ENCODE data around the gene FAM81B. TPM values are rescaled to one million over a fixed set of nuclear protein-coding genes. Genes with fewer than 3 reads are reported as not detected.

FAM81B gene
- total and polyA plus RNA-seq, 2 of the 4 experiments (the other 2 are of a cell fraction) = not detected

DNA sequence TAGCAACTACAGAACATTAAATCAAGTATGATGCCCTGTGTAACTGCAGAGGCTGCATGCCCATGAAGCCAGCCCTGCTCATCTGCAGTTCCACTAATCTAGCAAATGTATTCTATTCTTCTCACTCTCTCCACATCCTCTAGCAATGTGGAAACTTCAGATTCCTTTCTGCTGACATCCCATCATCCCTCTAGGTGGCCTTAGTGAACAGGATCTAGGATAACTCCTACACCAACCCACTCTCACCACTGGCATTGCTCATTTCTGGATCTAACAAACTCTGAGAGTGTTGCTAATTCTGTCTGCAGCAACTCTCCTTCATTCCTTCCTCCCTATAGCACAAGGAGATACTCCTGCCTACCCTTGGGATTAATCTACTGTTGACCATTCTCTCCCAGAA is 80.8 kb downstream of the FAM81B start:
- H2AK5ac ChIP-seq (ENCODE audit: low read depth, low read length) = no peak overlapping the region
- no peak overlapping the region for H3K23ac ChIP-seq (ENCODE audit: low read depth, low read length)
- no peak overlapping the region for H2BK15ac ChIP-seq (ENCODE audit: low read depth, low read length)
- dilution Hi-C loops (cut with HindIII; ENCODE audit: low sequenced_read_pairs, unreplicated experiment) = no loop called here
- H3K18ac ChIP-seq (ENCODE audit: low read depth, low read length) = no peak overlapping the region
- H3K4ac ChIP-seq (ENCODE audit: low read depth, low read length) = no peak overlapping the region
- ChIA-PET CTCF (no interaction called here), POLR2A (ENCODE audit: unreplicated experiment) (no interaction called here)
- H3K9ac ChIP-seq (ENCODE audit: low read depth, low read length) = no peak overlapping the region
- no peak overlapping the region for H3K4me3 ChIP-seq (ENCODE audit: insufficient read depth, low read depth, low read length)
- peaks cover 13% of the 10 kb centered on the region for H3K36me3 ChIP-seq (ENCODE audit: control insufficient read depth, insufficient read depth, low read length)
- BruUV-seq (replicated peaks) = no TSS peak
- no peak overlapping the region for H4K8ac ChIP-seq (ENCODE audit: low read depth in 2 of 2, low read length in 2 of 2)
- H2BK5ac ChIP-seq (ENCODE audit: low read depth, low read length, poor library complexity, severe bottlenecking) = peak overlapping the region; percentile 25
- H3K79me1 ChIP-seq (ENCODE audit: low read depth in 1 of 2, low read length in 2 of 2) = peaks cover 4 to 11% of the 10 kb centered on the region in 2 experiments; a peak in 3 of 4 replicates
- H2AFZ ChIP-seq (replicated peaks; ENCODE audit: low read length, poor library complexity) = no peak overlapping the region
- no peak overlapping the region for H3K4me2 ChIP-seq (ENCODE audit: low read depth, low read length)
- no peak overlapping the region for H2BK120ac ChIP-seq (ENCODE audit: low read depth, low read length)
- TF ChIP-seq, protein P1, sequence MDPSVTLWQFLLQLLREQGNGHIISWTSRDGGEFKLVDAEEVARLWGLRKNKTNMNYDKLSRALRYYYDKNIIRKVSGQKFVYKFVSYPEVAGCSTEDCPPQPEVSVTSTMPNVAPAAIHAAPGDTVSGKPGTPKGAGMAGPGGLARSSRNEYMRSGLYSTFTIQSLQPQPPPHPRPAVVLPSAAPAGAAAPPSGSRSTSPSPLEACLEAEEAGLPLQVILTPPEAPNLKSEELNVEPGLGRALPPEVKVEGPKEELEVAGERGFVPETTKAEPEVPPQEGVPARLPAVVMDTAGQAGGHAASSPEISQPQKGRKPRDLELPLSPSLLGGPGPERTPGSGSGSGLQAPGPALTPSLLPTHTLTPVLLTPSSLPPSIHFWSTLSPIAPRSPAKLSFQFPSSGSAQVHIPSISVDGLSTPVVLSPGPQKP (IDR thresholded peaks at IDR 0.05; ENCODE audit: borderline replicate concordance, low read depth, low read length) = no peak
- TF ChIP-seq, protein P2, sequence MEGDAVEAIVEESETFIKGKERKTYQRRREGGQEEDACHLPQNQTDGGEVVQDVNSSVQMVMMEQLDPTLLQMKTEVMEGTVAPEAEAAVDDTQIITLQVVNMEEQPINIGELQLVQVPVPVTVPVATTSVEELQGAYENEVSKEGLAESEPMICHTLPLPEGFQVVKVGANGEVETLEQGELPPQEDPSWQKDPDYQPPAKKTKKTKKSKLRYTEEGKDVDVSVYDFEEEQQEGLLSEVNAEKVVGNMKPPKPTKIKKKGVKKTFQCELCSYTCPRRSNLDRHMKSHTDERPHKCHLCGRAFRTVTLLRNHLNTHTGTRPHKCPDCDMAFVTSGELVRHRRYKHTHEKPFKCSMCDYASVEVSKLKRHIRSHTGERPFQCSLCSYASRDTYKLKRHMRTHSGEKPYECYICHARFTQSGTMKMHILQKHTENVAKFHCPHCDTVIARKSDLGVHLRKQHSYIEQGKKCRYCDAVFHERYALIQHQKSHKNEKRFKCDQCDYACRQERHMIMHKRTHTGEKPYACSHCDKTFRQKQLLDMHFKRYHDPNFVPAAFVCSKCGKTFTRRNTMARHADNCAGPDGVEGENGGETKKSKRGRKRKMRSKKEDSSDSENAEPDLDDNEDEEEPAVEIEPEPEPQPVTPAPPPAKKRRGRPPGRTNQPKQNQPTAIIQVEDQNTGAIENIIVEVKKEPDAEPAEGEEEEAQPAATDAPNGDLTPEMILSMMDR (conservative IDR thresholded peaks at IDR 0.05; ENCODE audit: low read depth, low read length) = 0 out of 2 replicates have a peak, but pooled peaks have one; percentile 6
- ATAC-seq (ENCODE audit: low read depth) (peak; percentile 97), DNase-seq (peak; percentile 76)
- H3K9me3 ChIP-seq (ENCODE audit: control insufficient read depth, insufficient read depth, low read length) = no peaks in the 10 kb centered on the region
- no peaks in the 10 kb centered on the region for H3K4me1 ChIP-seq (ENCODE audit: control insufficient read depth, insufficient read depth, low read length)
- H2AK9ac ChIP-seq (replicated peaks; ENCODE audit: low read depth, low read length, poor library complexity) = no peak overlapping the region
- no peak overlapping the region for H4K5ac ChIP-seq (ENCODE audit: low read depth, low read length)
- intact Hi-C loops (cut with micrococcal nuclease) = no loop called here
- in situ Hi-C loops (cut with MboI; ENCODE audit: low sequenced_read_pairs) = no loop called here
- no peak overlapping the region for H3K27ac ChIP-seq (ENCODE audit: insufficient read depth, low read length)
- no peaks in the 10 kb centered on the region for H4K20me1 ChIP-seq (ENCODE audit: insufficient read depth, low read length)
- no peaks in the 10 kb centered on the region for H3K27me3 ChIP-seq (ENCODE audit: control insufficient read depth, insufficient read depth, low read length)
- H4K91ac ChIP-seq (ENCODE audit: insufficient read depth, low read depth, low read length) = no peak overlapping the region
- no peak overlapping the region for H3K56ac ChIP-seq (ENCODE audit: extremely low read depth, insufficient read depth, low read length)
- H3K9me1 ChIP-seq (ENCODE audit: insufficient read depth, low read length) = 0 out of 2 replicates have a peak, but pooled peaks cover 8% of the 10 kb centered on the region
- no peak overlapping the region for H2BK20ac ChIP-seq (ENCODE audit: low read depth, low read length)
- H3K14ac ChIP-seq (replicated peaks; ENCODE audit: low read depth, low read length) = no peak overlapping the region

All from IMR-90 (cell line).